ENCODE data around the gene IRF3.

The IRF3 gene

DNA sequence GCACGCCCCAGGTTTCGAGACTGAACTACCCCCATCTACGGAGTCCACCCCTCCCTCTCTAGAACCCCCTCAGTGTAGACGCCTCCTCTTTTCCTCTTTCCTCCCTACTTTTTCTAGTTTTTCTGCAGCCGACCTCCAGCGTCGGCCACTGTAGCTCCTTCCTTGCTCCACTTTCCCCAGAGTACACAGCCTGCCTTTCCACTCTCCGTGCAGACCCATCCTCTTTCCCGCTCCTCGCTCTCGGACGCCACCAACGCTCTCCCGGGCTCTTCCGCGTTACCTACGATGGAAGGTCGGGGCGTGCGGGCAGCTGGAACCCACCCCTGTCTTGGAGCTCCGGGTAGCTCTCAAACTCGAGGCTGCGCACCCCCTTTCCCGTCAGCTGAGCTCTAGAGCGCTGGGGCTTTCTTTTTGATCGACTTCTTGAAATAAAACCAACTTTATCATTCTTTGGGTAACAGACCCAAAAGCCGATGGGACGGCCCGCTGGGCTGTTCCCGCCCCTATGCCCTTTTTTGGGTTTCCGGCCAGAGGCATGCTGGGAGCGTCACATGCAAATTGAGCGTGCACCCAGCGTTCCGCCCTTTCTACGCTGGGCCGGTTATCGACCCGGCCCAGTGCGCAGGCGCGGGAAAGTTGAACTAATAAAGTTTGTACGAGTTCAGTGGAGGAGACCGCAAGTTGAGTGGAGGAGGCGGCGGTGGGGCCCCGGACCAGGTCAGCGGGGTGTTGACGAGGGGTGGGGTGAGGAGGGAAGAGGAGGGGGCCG lies at the start of gene IRF3, which contains the start of gene BCL2L12:
Gene IRF3 (minus strand): TSS at position 507 of the 769 bp plus-strand sequence. CDS start 1,019 bp downstream, outside the sequence.
Gene BCL2L12 (plus strand): TSS at position 583 of the 769 bp plus-strand sequence. CDS start 760 bp downstream, outside the sequence.
- peak; percentile 100 for DNase-seq
- Mint-ChIP-seq H3K4me3 (peak within 1 kb of the TSS; percentile 99), H3K27me3 (no peaks in the 10 kb centered on the region), H3K9me3 (no peaks in the 10 kb centered on the region), H3K36me3 (peaks cover 47% of the 10 kb centered on the region), H3K4me1 (peaks cover 43% of the 10 kb centered on the region), H3K27ac (peak within 1 kb of the TSS; percentile 100)
- CTCF ChIA-PET, result interaction anchor here (1.3 to 1.6 kb wide), 3 partner anchors 9 to 24 kb away, joined by 4 to 5 read pairs (median 4); partner anchors contain the start of gene SCAF1

GRCh38 chr19:49713236-49713845 lies 47.7 kb upstream of the IRF3 start:
- H3K4me1 Mint-ChIP-seq, result peaks cover 14% of the 10 kb centered on the region
- H3K36me3 Mint-ChIP-seq, result peaks cover 3% of the 10 kb centered on the region
- CTCF ChIA-PET, result interaction anchor here (1.0 kb wide), 1 partner anchor 24 kb away, joined by 3 read pairs; the partner anchor contains the start of gene ADM5
- H3K27me3 Mint-ChIP-seq, result peaks cover 16% of the 10 kb centered on the region
- no peak overlapping the region for H3K4me3 Mint-ChIP-seq
- H3K9me3 Mint-ChIP-seq, result peaks cover 3% of the 10 kb centered on the region
- DNase-seq, result no peak
- no peak overlapping the region for H3K27ac Mint-ChIP-seq

DNA sequence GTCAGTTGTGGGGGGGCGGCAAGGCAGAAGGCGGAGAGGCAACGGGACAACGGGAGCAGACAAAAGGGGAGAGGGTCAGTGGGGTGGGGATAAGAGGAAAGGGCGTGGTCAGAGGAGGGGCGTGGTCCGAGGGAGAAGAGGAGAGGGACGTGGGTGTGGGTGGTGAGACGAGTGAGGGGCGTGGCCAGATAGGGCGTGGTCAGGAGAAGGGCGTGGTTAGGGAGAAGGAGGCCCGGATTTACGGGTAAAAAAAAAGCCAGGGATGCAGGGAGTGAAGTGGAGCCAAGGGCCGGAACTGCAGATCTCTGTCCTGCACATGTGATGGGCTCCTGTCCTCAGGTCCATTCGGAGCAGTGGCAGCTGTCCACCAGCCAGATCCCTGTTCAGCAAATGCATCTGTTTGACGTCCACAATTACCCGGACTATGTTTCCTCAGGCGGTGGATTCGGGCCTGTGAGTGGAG lies 46.8 kb upstream of the IRF3 start:
- no peak overlapping the region for H3K27ac Mint-ChIP-seq
- no peak overlapping the region for H3K4me3 Mint-ChIP-seq
- no peak for DNase-seq
- H3K9me3 Mint-ChIP-seq, result peaks cover 1% of the 10 kb centered on the region
- peaks cover 16% of the 10 kb centered on the region for H3K27me3 Mint-ChIP-seq
- H3K36me3 Mint-ChIP-seq, result no peaks in the 10 kb centered on the region
- peaks cover 8% of the 10 kb centered on the region for H3K4me1 Mint-ChIP-seq
- CTCF ChIA-PET, result no interaction called here

DNA sequence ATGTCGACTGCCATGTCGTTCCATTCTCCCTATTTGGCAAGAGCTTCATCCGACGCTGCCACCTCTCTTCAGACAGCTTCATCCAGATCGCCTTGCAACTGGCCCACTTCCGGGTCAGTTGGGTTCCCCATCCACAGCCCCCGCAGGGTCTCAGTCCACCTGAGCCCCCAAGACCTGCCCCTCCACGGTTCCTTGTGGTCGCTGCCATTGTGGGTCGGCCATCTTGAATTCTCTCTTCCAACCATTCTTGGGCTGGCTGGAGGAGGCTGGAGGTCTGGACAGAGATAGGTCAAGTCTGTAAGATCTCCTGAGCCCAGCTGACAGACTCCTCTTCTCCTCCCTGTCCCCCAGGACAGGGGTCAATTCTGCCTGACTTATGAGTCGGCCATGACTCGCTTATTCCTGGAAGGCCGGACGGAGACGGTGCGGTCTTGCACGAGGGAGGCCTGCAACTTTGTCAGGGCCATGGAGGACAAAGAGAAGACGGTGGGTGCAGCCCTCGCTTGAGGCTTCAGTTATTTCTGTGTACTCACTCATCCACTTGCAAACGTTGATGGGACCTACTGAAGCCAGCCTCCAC lies 44.8 kb upstream of the IRF3 start:
- no peaks in the 10 kb centered on the region for H3K9me3 Mint-ChIP-seq
- no peak overlapping the region for H3K27ac Mint-ChIP-seq
- no peak for DNase-seq

DNA sequence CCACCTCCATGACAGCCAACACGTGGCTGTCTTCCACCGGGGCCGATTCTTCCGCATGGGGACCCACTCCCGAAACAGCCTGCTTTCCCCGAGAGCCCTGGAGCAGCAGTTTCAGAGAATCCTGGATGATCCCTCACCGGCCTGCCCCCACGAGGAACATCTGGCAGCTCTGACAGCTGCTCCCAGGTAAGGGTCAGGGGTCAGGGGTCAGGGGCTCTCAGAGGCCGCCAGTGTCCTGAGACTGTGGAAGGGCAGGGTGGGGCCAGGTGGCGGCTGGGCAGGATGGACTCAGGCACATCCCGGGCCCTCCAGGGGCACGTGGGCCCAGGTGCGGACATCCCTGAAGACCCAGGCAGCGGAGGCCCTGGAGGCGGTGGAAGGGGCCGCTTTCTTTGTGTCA lies 40.3 kb upstream of the IRF3 start:
- Mint-ChIP-seq H3K4me3 (no peak overlapping the region), H3K36me3 (no peaks in the 10 kb centered on the region), H3K9me3 (no peaks in the 10 kb centered on the region), H3K27me3 (peaks cover 38% of the 10 kb centered on the region), H3K27ac (no peak overlapping the region), H3K4me1 (no peaks in the 10 kb centered on the region)
- CTCF ChIA-PET, result no interaction called here
- no peak for DNase-seq

More for the DNA sequence above, 44.8 kb upstream of the IRF3 start:
- H3K4me3 Mint-ChIP-seq, result no peak overlapping the region
- H3K36me3 Mint-ChIP-seq, result no peaks in the 10 kb centered on the region
- H3K27me3 Mint-ChIP-seq, result peaks cover 16% of the 10 kb centered on the region
- no peaks in the 10 kb centered on the region for H3K4me1 Mint-ChIP-seq
- CTCF ChIA-PET, result no interaction called here

DNA sequence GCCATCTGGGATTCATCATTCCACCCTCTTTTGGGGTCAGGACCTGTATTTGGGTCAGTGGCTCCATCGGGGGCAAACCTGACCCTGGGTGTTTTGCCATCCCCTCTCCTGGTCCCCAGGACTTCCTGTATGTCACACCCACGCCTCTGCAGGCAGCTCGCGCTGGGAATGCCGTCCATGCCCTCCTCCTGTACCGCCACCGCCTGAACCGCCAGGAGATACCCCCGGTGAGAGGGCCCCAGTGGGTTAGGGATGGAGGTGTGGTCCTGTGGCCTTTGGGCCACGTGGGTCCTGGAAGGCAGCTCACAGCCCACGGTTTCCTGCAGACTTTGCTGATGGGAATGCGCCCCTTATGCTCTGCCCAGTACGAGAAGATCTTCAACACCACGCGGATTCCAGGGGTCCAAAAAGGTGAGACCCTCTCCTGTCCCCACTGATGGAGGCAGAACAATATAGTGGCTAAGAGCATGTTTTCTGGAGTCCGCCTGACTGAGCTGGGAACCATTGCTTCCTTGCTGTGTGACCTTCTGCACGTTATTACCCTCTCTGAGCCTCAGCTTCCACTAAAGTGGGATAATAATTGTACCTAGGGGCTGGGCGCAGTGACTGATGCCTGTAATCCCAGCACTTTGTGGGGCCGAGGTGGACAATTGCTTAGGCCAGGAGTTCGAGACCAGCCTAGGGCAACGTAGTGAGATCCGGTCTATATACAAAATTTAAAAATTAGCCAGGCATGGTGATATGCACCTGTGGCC lies 39.4 kb upstream of the IRF3 start:
- Mint-ChIP-seq H3K36me3 (no peaks in the 10 kb centered on the region), H3K27me3 (peaks cover 36% of the 10 kb centered on the region), H3K4me3 (no peak overlapping the region), H3K27ac (no peak overlapping the region), H3K9me3 (no peaks in the 10 kb centered on the region), H3K4me1 (no peaks in the 10 kb centered on the region)
- CTCF ChIA-PET, result interaction anchor here (1.0 kb wide), 1 partner anchor 13 kb away, joined by 3 read pairs; no protein-coding TSS in a partner anchor
- no peak for DNase-seq

GRCh38 chr19:49701271-49701786 lies 35.7 kb upstream of the IRF3 start:
- Mint-ChIP-seq H3K36me3 (no peaks in the 10 kb centered on the region), H3K4me3 (no peak overlapping the region), H3K27ac (no peak overlapping the region), H3K27me3 (peaks cover 34% of the 10 kb centered on the region), H3K4me1 (no peaks in the 10 kb centered on the region), H3K9me3 (no peaks in the 10 kb centered on the region)
- CTCF ChIA-PET, result no interaction called here
- no peak for DNase-seq

GRCh38 chr19:49700563-49700962 lies 34.9 kb upstream of the IRF3 start:
- DNase-seq, result no peak
- peaks cover 34% of the 10 kb centered on the region for H3K27me3 Mint-ChIP-seq
- no peaks in the 10 kb centered on the region for H3K36me3 Mint-ChIP-seq
- H3K4me1 Mint-ChIP-seq, result no peaks in the 10 kb centered on the region
- H3K4me3 Mint-ChIP-seq, result no peak overlapping the region
- no peaks in the 10 kb centered on the region for H3K9me3 Mint-ChIP-seq
- CTCF ChIA-PET, result no interaction called here
- no peak overlapping the region for H3K27ac Mint-ChIP-seq

DNA sequence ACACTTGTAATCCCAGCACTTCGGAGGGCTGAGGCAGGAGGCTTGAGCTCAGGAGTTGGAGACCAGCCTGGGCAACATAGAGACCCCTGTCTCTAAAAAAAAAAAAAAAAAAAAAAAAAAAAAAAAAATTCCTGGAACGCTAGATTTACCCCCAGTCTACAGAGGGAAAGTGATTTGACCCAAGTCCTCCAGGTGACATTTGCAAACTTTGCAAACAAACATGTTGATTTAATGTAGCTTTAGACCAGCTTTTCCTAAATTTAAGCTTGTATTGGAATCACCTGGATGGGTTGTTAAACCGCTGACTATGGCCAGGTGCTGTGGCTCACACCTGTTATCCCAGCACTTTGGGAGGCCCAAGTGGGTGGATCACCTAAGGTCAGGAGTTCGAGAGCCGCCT lies 33.7 kb upstream of the IRF3 start:
- no peak overlapping the region for H3K4me3 Mint-ChIP-seq
- no peak for DNase-seq
- H3K9me3 Mint-ChIP-seq, result no peaks in the 10 kb centered on the region
- H3K27me3 Mint-ChIP-seq, result peaks cover 36% of the 10 kb centered on the region
- CTCF ChIA-PET, result no interaction called here
- H3K27ac Mint-ChIP-seq, result no peak overlapping the region
- H3K4me1 Mint-ChIP-seq, result no peaks in the 10 kb centered on the region
- no peaks in the 10 kb centered on the region for H3K36me3 Mint-ChIP-seq

DNA sequence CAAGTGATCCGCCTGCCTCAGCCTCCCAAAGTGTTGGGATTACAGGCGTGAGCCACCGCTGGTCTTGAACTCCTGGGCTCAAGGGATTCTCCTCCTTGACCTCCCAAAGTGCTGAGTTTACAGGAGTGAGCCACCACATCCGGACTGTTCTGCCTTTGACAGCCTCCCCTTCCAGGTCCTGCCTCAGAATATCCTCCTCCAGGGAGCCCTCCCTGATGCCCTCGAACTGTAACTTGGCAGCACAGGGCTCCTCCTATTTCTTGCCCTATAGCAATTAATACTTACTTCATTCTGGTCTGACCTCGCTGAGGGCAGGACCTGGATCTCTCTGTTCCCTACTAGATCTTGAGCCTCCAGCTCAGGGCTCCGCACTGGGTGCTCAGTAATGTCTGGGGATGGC lies 31.2 kb upstream of the IRF3 start:
- CTCF ChIA-PET, result no interaction called here
- no peaks in the 10 kb centered on the region for H3K36me3 Mint-ChIP-seq

DNA sequence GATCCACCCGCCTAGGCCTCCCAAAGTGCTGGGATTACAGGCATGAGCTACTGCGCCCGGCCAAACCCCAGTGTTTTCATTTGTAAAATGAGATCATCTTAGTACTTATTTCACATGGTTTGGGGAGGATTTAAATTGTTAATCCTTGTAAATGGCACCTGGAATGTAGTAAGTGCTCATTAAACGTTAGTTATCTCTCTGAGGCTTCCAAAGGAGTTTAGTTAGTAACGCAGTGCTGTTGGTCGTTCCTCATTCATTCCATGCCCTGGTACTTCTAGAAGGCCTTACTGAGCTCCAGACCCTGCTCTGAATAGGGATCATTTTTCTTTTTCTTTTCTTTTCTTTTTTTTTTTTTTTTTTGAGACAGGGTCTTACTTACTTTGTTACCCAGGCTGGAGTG lies 30.5 kb upstream of the IRF3 start:
- CTCF ChIA-PET, result no interaction called here
- Mint-ChIP-seq H3K27ac (no peak overlapping the region), H3K36me3 (no peaks in the 10 kb centered on the region), H3K4me1 (peaks cover 10% of the 10 kb centered on the region), H3K27me3 (peaks cover 45% of the 10 kb centered on the region), H3K4me3 (no peak overlapping the region), H3K9me3 (no peaks in the 10 kb centered on the region)
- DNase-seq, result no peak

More for the DNA sequence above, 31.2 kb upstream of the IRF3 start:
- Mint-ChIP-seq H3K4me1 (peaks cover 3% of the 10 kb centered on the region), H3K27ac (no peak overlapping the region), H3K4me3 (no peak overlapping the region), H3K9me3 (no peaks in the 10 kb centered on the region), H3K27me3 (peaks cover 43% of the 10 kb centered on the region)
- DNase-seq, result no peak

DNA sequence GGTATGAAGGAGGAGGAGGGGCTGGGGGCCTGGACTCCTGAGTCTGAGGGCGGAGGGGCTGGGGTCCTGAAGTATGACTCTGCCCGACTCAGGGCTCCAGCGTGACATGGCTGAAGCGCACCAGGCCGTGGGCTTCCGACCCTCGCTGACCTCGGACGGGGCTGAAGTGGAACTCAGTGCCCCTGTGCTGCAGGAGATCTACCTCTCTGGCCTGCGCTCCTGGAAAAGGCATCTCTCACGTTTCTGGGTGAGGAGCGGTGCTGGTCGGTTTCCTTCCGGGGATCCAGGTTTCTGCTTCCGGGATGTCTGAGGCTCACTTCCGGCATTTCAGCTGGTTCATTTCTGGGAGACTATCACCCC lies 26.5 kb upstream of the IRF3 start:
- DNase-seq, result no peak
- H3K27me3 Mint-ChIP-seq, result peaks cover 50% of the 10 kb centered on the region
- no peaks in the 10 kb centered on the region for H3K9me3 Mint-ChIP-seq
- H3K27ac Mint-ChIP-seq, result no peak overlapping the region
- CTCF ChIA-PET, result interaction anchor here (0.8 kb wide), 1 partner anchor 11 kb away, joined by 3 read pairs; no protein-coding TSS in a partner anchor
- H3K4me1 Mint-ChIP-seq, result peaks cover 32% of the 10 kb centered on the region
- H3K36me3 Mint-ChIP-seq, result peaks cover 16% of the 10 kb centered on the region
- H3K4me3 Mint-ChIP-seq, result peak overlapping the region; percentile 3

GRCh38 chr19:49691243-49692146 lies 25.8 kb upstream of the IRF3 start:
- Mint-ChIP-seq H3K4me1 (peaks cover 35% of the 10 kb centered on the region), H3K9me3 (no peaks in the 10 kb centered on the region), H3K36me3 (peaks cover 19% of the 10 kb centered on the region), H3K27me3 (peaks cover 46% of the 10 kb centered on the region), H3K4me3 (peak overlapping the region; percentile 75), H3K27ac (no peak overlapping the region)
- peak; percentile 50 for DNase-seq
- CTCF ChIA-PET, result interaction anchor here (0.8 to 0.9 kb wide), 2 partner anchors 11 to 59 kb away, joined by 3 read pairs; no protein-coding TSS in a partner anchor
